Measurements from ENCODE around the gene PRKAG2. TPM values are rescaled to one million over a fixed set of nuclear protein-coding genes. Genes with fewer than 3 reads are reported as not detected.

The PRKAG2 gene
- total RNA-seq, 1 donor from 2014 or later: 17.9 TPM

DNA sequence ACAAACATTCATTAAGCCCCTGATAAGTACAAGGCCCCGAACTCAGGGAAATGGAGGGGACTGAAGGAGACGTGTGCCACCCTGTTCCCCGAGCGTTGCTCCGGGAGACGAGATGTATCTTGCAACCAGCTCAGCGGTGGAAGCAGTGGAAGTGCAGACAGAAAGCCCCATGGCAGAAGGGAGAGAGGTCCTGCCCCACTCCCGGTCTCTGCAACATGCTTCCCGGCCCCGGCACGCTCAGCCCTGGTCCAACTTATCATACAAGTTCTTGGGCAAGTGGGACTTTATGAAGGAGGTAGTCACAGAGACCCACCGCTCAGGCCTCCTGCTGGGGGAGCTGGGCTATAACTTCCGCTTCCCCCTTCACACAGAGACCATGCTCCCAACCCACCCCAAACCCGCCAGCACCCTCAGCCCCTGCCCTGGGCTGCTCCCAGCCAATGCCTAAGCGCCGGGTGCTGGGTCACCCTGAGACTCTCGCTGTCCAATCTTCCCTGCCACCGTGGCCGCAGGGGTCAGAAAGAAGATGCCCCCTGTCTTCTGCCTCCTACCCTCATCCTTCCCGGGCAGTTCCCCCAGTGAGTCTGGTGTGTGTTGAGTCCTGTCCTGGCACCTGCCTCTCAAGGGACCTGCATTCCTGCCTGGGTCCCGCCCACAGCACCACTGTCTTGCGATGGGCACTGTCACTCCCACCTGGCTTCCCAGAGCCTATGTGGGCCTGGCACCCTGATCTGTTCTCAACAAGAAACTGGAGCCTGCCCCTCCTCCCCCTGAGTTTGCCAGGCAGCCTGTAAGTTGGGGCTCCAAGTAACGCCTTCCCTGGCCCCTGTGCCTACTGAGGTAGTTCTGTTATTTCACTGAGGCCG is 157.7 kb downstream of the PRKAG2 start:
- H3K4me3 Mint-ChIP-seq: no peak overlapping the region
- H3K9me3 Mint-ChIP-seq: no peaks in the 10 kb centered on the region
- DNase-seq (ENCODE audit: extremely low spot score, unreplicated experiment): no peak
- H3K36me3 Mint-ChIP-seq: no peaks in the 10 kb centered on the region
- no peak overlapping the region for H3K27ac Mint-ChIP-seq
- TF ChIP-seq, protein P1, sequence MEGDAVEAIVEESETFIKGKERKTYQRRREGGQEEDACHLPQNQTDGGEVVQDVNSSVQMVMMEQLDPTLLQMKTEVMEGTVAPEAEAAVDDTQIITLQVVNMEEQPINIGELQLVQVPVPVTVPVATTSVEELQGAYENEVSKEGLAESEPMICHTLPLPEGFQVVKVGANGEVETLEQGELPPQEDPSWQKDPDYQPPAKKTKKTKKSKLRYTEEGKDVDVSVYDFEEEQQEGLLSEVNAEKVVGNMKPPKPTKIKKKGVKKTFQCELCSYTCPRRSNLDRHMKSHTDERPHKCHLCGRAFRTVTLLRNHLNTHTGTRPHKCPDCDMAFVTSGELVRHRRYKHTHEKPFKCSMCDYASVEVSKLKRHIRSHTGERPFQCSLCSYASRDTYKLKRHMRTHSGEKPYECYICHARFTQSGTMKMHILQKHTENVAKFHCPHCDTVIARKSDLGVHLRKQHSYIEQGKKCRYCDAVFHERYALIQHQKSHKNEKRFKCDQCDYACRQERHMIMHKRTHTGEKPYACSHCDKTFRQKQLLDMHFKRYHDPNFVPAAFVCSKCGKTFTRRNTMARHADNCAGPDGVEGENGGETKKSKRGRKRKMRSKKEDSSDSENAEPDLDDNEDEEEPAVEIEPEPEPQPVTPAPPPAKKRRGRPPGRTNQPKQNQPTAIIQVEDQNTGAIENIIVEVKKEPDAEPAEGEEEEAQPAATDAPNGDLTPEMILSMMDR (conservative IDR thresholded peaks at IDR 0.05): no peak
- H3K27me3 Mint-ChIP-seq: peaks cover 4% of the 10 kb centered on the region
- peaks cover 16% of the 10 kb centered on the region for H3K4me1 Mint-ChIP-seq (ENCODE audit: unreplicated experiment)

DNA sequence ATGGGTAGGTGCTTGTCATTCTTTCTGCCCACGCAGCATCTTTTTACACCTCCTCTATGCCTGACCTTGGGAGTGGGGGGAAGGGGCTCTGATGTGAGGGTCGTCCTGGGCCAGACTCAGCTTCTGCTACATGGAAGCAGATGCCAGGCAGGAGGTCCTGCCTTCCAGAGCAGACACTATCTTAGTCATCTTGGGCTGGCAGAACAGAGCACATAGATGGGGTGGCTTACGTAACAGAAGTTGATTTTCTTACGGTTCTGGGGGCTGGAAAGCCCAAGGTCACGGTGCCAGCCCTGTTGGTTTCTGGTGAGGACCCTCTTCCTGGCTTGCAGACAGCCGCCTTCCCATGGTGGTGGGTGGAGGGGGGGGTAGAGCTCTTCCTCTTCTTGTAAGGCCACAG is 159.0 kb downstream of the PRKAG2 start:
- Mint-ChIP-seq H3K27ac (no peak overlapping the region), H3K4me1 (ENCODE audit: unreplicated experiment) (peaks cover 16% of the 10 kb centered on the region), H3K9me3 (no peaks in the 10 kb centered on the region), H3K4me3 (no peak overlapping the region), H3K36me3 (no peaks in the 10 kb centered on the region), H3K27me3 (peaks cover 4% of the 10 kb centered on the region)
- DNase-seq (ENCODE audit: extremely low spot score, unreplicated experiment): no peak
- TF ChIP-seq, protein P1 (conservative IDR thresholded peaks at IDR 0.05): no peak

DNA sequence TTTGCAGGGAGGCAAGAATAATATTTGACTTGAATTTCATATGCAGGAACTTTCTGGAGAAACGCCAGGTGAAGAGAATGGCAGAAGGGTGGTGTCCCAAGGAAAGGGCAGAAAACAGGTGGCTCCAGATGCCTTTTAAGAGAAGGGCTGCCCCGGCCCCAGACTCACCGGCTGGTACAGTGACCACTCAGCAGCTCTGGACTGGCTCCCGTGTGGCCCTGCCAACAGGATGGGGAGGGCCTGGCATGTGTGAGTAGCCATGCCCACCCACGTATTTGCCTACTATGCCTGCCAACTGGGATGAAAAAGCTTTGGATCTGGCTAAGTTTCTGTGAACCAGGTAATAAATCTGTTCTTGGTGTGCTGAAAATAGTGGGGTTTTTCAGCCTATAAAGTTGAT is 159.5 kb downstream of the PRKAG2 start:
- DNase-seq (ENCODE audit: extremely low spot score, unreplicated experiment): no peak
- H3K4me1 Mint-ChIP-seq (ENCODE audit: unreplicated experiment): peaks cover 17% of the 10 kb centered on the region
- TF ChIP-seq, protein P1 (conservative IDR thresholded peaks at IDR 0.05): no peak
- peaks cover 4% of the 10 kb centered on the region for H3K27me3 Mint-ChIP-seq
- no peaks in the 10 kb centered on the region for H3K36me3 Mint-ChIP-seq
- no peak overlapping the region for H3K27ac Mint-ChIP-seq
- H3K4me3 Mint-ChIP-seq: no peak overlapping the region
- no peaks in the 10 kb centered on the region for H3K9me3 Mint-ChIP-seq

DNA sequence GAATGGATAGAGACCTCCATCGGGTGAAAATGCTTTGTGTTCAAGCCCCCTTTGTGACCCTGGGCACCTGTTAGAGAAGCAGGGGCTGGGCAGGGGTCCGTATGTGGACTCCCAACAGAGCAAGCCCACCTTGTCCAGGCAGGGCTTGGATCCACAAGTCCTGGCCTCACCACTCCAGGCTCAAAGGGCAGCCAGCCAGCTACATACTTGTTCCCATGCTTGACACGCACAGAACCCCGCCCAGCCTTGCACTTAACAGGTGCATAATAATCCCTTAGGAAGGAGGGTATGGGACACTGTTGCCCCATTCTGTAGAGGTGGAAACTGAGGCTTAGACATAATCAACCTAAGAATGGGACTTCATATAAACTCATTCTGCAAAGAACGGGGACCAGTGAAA is 160.6 kb downstream of the PRKAG2 start:
- no peaks in the 10 kb centered on the region for H3K9me3 Mint-ChIP-seq
- H3K4me3 Mint-ChIP-seq: no peak overlapping the region
- no peak for DNase-seq (ENCODE audit: extremely low spot score, unreplicated experiment)
- peak overlapping the region; percentile 64 for H3K27ac Mint-ChIP-seq
- H3K36me3 Mint-ChIP-seq: no peaks in the 10 kb centered on the region
- no peaks in the 10 kb centered on the region for H3K27me3 Mint-ChIP-seq
- TF ChIP-seq, protein P1 (conservative IDR thresholded peaks at IDR 0.05): no peak
- peaks cover 13% of the 10 kb centered on the region for H3K4me1 Mint-ChIP-seq (ENCODE audit: unreplicated experiment)

DNA sequence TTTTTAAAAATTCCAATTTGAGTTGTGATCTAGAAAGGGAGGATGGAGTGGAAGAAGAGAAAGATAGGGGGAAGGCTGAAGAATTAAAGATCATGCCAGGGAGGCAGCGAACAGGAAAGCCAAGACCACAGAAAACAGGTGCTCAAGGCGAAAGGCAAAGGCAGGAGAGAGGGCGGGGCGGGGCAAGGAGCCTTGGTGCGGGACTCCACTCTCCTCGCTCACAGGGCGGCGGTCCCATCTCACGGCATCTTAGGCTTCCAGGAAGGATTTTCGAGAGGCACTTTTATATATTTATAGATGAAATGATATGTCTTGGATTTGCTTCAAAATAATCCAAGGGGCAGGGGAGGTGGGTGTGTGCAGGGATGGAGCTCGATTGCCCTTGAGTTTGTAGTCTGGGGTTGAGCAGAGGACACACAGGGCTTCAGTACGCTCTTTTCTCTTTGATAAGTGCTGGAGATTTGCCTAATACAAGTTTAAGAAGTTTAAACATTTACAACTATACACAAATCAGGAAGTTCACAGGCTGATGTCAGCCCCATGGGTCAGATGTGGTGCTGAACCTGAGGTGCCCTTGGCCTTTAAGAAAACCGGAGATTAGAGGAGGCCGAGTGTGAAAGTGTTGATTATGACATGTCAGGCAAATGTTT is 161.1 kb downstream of the PRKAG2 start:
- TF ChIP-seq, protein P1 (conservative IDR thresholded peaks at IDR 0.05): no peak
- H3K4me1 Mint-ChIP-seq (ENCODE audit: unreplicated experiment): peaks cover 13% of the 10 kb centered on the region
- no peaks in the 10 kb centered on the region for H3K9me3 Mint-ChIP-seq
- H3K36me3 Mint-ChIP-seq: no peaks in the 10 kb centered on the region
- no peak for DNase-seq (ENCODE audit: extremely low spot score, unreplicated experiment)
- H3K4me3 Mint-ChIP-seq: no peak overlapping the region
- H3K27me3 Mint-ChIP-seq: no peaks in the 10 kb centered on the region
- peak overlapping the region; percentile 64 for H3K27ac Mint-ChIP-seq

Measured in type B pancreatic cell (in vitro differentiated cells).